HG02938 (cell line): Measurements from ENCODE around the gene GTPBP3.
"Not testable (repeated sequence)": the region's sequence is repeated elsewhere in the genome, so short reads cannot be mapped to it uniquely, and the experiment has no call there.

Experiments
- ATAC-seq: cut with Tn5 transposase; IDR thresholded peaks from one replicate; pipeline ENCODE4 v1.9.1; 2021; ENCODE audit warnings: mild to moderate bottlenecking, moderate library complexity; ENCODE audit not compliant: unreplicated experiment

GTPBP3 gene

GRCh38 chr19:17340871-17341357 is 3.6 kb downstream of the GTPBP3 start:
- ATAC-seq, result no peak

GRCh38 chr19:17341386-17341785 is 4.0 kb downstream of the GTPBP3 start:
- ATAC-seq, result no peak

- no peak for ATAC-seq
These were observed 4.5 kb downstream of the GTPBP3 start for GRCh38 chr19:17341845-17342244.

GRCh38 chr19:17346109-17346671 is 8.8 kb downstream of the GTPBP3 start:
- no peak for ATAC-seq

GRCh38 chr19:17347361-17347760 is 10.0 kb downstream of the GTPBP3 start:
- no peak for ATAC-seq

GRCh38 chr19:17347877-17348276 is 10.5 kb downstream of the GTPBP3 start:
- ATAC-seq, result no peak

DNA sequence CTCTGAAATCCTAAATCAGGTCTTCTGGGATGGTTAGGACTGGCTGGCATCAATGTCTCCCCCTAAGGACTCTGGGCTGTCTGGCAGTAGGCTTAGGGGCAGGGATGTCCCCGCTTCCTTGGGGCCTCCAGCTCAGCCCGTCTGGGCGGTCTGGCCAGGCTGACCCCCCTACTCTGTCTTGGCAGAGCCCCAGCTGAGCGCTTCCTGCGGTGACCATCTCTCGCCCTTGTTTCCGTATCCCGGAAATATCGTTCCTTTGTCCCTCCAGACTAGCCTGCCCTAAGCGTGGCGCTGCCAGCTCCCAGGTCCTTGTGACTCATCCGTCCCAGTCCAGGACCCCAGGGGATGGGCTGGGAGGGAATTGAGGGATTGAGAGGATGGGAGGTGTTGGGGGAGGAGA is 11.3 kb downstream of the GTPBP3 start:
- ATAC-seq, result no peak

DNA sequence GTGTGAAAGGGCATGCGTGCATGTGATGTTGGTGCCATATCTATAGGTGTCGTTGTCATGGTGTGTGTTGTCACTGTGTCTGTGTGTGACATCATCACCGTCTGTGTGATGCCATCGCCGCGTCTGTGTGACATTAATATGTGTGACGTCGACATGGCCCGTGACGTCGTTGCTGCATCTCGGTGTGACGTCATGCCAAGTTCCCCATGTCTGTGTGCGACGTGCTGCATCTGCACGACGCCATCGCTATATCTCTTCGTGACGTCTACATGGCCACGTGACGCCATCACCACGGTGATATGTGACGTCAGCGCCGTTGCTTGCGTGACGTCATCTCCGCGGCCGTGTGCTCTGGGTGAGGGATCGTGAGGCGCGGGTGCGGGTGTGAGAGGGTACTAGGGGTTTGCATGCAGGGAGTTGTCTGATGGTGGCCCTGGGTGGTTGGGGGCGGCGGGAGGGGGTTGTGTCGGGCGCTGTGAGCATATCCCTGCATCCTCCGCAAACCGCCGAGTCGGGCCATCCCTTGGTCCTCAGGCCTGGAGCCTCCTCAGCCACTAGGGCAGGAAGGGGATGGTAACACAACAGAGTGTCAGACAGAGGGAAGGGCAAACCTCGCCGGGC is 14.6 kb downstream of the GTPBP3 start:
- ATAC-seq, result no peak

DNA sequence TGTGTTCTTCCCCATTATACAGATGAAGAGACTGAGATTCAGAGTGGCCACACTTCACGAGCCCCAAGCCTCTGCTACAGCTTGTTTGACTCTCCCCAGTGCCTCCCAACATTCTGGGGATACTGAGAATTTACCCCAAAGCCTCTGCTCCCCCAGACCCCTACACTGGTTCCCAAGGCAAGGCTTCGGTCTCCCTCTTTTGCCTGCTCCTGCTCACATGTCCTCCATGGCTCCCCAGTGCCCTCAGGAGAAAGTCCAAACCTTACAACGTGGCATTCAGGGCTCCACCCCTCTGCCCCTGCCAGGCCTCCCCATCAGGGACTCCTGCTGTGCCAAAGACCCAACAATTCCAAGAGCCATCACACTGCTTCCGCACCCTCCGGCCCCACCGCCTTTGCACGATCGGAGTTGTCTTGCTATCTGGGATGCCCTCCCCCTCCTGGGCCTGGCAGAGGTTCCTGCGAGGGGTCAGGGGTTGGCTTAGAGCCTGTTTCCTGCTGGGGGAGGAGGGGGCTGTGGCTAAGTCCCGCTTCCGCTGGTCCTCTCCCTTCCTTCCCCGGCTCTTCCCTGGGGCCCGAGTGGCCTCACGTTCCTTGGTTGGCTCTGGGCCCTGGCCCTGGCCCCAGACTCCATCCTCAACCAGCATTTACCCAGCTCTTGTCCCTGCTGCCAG is 15.4 kb downstream of the GTPBP3 start:
- ATAC-seq, result no peak

- no peak for ATAC-seq
These were observed 16.0 kb downstream of the GTPBP3 start for GRCh38 chr19:17353386-17353785.

GRCh38 chr19:17357078-17357666 is 19.8 kb downstream of the GTPBP3 start:
- ATAC-seq, result no peak

DNA sequence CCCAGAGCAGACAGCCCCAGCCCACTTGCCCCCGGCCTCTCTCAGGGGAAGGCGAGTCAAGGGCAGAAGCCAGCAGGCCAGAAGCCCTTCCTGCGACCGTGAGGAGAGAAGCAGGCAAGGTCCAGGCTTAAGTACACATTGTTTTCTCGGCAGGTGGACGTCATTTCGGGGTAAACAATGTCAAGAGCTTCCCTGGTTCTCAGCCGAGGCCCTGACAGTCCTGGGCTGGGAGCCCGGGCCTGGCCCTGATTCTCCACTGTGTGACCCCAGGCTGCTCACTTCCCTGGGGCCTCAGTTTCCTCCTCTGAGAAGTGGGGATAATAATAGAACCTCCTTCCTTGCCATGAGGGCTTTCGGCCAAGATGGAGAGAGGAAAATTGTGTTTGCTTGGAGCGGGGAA is 20.4 kb downstream of the GTPBP3 start:
- ATAC-seq, result no peak

GRCh38 chr19:17358395-17358794 is 21.0 kb downstream of the GTPBP3 start:
- no peak for ATAC-seq

- ATAC-seq, result no peak
These were observed 22.8 kb downstream of the GTPBP3 start for GRCh38 chr19:17359905-17360800.

DNA sequence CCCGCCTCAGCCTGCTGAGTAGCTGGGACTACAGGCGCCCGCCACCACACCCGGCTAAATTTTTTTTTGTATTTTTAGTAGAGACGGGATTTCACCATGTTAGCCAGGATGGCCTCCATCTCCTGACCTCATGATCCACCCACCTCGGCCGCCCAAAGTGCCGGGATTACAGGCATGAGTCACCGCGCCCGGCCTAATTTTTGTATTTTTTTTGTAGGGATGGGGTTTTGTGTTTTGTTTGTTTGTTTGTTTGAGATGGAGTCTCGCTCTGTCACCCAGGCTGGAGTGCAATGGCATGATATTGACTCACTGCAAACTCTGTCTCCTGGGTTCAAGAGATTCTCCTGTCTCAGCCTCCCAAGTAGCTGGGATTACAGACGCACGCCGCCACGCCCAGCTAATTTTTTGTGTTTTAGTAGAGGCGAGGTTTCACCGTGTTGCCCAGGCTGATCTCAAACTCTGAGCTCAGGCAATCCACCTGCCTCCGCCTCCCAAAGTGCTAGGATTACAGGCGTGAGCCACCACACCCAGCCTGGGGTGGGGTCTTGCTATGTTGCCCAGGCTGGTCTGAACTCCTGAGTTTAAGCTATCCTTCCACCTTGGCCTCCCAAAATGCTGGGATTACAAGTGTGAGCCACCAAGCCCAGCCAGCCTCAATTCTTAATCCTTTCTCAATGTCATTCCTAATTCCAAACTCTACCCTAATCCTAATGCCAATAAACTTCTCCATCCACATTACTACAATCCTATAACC is 26.7 kb downstream of the GTPBP3 start:
- not testable (repeated sequence) for ATAC-seq

DNA sequence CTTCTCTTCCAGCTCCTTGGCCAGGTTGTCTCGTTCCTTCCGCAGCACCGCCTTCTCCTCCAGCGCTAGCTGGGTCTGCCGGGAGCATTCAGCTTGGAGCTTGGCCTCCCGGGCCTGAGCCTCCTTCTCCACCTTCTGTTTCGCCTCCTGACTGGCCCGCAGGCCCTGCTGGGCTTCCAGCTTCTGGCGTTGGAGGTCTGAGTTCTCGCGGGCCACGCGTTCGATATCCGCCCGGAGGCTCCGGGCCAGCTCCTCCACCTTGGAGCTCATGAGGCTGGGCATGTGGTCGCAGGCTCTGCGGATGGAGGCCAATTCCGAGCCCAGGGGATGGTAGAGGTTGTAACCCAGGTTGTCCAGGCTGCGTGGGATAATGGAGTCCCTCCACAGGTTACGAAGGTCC is 28.0 kb downstream of the GTPBP3 start:
- no peak for ATAC-seq

DNA sequence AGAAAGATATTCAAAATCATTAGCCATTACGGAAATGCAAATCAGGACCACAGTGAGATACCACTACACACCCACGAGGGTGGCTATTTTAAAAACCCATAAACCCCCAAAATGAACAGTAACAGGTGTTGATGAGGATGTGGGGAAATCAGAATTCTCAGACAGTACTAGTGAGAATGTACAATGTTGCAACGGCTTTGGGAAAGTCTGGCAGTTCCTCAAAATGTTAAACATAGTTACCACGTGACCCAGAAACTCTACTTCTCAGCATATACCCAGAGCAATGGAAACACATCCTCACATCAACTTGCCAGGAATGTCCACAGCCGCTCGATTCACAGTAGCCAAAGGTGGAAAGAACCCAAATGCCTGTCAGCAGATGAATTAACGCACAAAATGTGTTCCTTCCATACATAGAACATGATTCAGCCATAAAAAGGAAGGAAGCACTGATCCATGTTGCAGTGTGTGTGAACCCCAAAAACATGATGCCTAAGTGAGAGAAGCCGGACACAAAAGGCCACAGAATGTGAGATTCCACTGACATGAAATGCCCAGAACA is 32.8 kb downstream of the GTPBP3 start:
- peak; percentile 75 for ATAC-seq

DNA sequence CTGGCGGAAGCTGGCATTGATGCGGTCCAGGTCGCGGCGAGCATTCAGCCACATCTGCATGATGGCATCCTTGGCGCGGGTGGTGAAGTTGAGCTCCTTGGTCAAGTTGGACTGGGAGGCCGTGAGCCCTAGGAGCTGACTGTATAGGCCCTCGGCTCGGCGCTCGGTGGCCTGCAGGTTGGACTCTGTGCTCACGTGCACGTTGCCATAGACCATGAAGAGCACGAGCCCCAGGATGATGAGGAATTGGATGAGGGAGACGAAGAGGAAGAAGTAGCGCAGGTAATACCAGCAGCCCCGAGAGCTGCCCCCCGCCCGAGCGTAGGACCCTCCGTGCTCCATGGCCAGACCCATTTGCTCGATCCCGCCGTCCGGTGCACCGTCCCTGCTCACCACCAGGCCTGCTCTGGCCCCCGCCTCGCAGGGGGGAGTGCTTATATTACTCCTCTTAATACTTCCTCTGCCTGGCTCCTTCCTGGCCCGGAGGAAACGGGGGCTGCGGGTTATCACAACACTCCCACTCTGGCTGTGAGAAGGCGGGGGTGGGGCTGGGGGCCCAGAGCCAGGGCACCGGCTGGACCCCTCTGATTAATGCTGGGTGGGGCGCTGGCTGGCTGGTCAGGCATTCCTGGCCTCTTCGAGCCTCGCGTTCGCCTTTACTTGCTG is 39.7 kb downstream of the GTPBP3 start, which contains the start of gene PLVAP:
TSS of gene PLVAP (minus strand) at position 408 of the 666 bp plus-strand sequence. CDS start at position 354, 54 bp downstream.
- ATAC-seq, result no peak

DNA sequence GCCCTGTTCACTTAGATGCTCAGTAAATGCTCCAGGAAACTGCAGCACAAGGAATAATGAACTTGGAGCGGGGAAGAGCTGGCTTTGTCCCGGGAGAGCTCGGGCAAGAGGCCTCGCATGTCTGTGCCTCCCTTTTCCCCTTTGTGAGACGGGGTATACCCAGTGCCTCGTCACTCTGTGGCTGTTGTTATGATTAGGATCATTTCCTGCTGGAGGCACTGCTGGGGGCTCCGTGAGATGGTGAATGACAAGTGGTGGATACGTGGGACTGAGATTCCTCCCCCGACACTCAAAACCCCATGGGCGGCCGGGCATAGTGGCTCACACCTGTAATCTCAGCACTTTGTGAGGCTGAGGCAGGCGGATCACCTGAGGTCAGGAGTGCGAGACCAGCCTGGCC is 40.9 kb downstream of the GTPBP3 start:
- ATAC-seq, result no peak
